GM12892 (cell line): ENCODE data around the gene APBB2.

Experiments
- POLR2A ChIP-seq: IDR thresholded peaks from 2 replicates; pipeline ENCODE4 v1.6.1; 2011; ENCODE audit warnings: low read depth, low read length, control low read depth
- POLR2AphosphoS5 ChIP-seq: IDR thresholded peaks from 2 replicates; pipeline ENCODE4 v1.6.1; 2011; ENCODE audit warnings: low read depth, low read length, control low read depth
- TAF1 ChIP-seq: IDR thresholded peaks from 2 replicates; pipeline ENCODE4 v1.6.1; 2011; ENCODE audit warnings: low read depth, mild to moderate bottlenecking, control low read depth, low read length, borderline replicate concordance

GRCh38 chr4:41125558-41126311 is 88.6 kb downstream of the APBB2 start:
- TF ChIP-seq POLR2A = no peak
- no peak for TF ChIP-seq TAF1
- no peak for TF ChIP-seq POLR2AphosphoS5
